Measurements from ENCODE around the gene TECPR1. TPM values are rescaled to one million over a fixed set of nuclear protein-coding genes. Genes with fewer than 3 reads are reported as not detected.

Gene TECPR1
- total RNA-seq, 1 donor from 2014 or later, result 44.0 TPM

DNA sequence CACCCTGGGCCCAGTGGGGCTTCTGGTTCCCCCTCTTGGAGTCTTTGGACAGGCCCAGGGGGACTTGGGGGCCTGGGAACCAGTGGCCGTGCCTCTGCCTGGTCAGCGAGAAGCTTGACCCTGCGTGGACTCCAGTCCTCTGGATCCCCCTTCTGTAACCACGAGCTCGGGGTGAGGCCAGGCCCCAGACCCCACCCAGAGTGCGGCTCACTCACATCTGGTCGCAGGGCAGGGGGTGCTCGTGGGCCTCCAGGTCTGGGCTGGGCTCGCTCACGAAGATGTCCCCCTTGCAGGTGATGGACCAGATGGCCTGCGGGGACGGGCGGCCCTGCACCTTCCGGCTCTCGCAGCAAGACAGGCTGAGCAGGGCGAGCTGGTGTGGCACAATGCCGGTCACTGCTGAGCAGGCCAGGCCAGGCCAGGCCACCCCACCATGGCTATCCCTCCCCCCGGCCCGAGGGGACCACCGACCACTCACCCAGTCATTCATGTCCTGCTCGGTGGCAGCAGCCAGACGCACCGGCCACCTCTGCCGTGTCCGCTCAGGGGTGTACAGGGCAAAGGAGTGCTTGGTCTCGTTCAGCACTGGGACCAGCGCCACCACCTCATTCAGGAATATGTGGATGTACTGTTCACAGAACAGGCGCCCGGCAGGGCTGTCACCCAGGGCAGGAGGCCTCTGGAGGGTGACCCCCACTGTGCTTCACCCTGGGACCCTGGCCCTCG, 21.1 kb downstream of the TECPR1 start:
- no peak overlapping the region for H3K4me3 ChIP-seq (ENCODE audit: low read depth, low read length)
- no peak for DNase-seq (ENCODE audit: low read depth)
- TF ChIP-seq, protein P1, sequence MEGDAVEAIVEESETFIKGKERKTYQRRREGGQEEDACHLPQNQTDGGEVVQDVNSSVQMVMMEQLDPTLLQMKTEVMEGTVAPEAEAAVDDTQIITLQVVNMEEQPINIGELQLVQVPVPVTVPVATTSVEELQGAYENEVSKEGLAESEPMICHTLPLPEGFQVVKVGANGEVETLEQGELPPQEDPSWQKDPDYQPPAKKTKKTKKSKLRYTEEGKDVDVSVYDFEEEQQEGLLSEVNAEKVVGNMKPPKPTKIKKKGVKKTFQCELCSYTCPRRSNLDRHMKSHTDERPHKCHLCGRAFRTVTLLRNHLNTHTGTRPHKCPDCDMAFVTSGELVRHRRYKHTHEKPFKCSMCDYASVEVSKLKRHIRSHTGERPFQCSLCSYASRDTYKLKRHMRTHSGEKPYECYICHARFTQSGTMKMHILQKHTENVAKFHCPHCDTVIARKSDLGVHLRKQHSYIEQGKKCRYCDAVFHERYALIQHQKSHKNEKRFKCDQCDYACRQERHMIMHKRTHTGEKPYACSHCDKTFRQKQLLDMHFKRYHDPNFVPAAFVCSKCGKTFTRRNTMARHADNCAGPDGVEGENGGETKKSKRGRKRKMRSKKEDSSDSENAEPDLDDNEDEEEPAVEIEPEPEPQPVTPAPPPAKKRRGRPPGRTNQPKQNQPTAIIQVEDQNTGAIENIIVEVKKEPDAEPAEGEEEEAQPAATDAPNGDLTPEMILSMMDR (IDR thresholded peaks at IDR 0.05; ENCODE audit: insufficient read depth, low read length, poor library complexity, severe bottlenecking), result no peak
- no peaks in the 10 kb centered on the region for H3K27me3 ChIP-seq (ENCODE audit: control insufficient read depth, insufficient read depth, low read length)
- H3K36me3 ChIP-seq (ENCODE audit: control insufficient read depth, insufficient read depth, low read length), result no peaks in the 10 kb centered on the region

DNA sequence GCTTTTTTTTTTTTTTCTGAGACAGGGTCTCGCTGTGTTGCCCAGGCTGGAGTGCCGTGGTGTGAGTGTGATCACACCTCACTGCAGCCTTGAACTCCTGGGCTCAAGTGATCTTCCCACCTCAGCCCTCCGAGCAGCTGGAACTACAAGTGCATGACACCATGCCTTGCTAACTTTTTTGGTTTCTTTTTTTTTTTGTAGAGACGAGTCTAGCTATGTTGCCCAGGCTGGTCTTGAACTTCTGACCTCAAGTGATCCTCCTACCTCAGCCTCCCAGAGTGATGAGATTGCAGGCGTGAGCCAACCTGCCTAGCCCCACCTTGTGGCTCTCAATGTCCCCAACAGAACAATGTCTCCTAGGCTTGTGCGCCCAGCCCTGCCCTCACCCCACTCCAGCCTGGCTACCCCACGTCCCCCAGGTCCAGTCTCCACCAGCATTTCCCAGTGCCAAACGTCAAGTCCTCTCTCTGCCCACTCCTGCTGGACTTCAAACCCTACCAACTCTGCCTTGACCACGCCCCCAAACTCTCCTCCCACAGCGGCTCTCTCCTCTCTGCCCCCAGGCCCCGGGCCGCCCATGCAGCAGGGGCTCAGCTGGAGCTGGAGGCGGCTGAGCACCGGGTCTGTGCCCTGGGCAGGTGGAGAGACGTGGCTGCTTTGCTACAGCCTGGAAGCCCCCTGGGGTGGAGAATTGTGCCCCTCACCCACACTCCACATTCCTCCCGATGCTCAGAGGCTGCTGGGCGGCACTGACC, 21.9 kb downstream of the TECPR1 start:
- TF ChIP-seq, protein P1 (IDR thresholded peaks at IDR 0.05; ENCODE audit: insufficient read depth, low read length, poor library complexity, severe bottlenecking), result no peak
- Histone ChIP-seq H3K4me3 (ENCODE audit: low read depth, low read length) (no peak overlapping the region), H3K36me3 (ENCODE audit: control insufficient read depth, insufficient read depth, low read length) (no peaks in the 10 kb centered on the region), H3K27me3 (ENCODE audit: control insufficient read depth, insufficient read depth, low read length) (no peaks in the 10 kb centered on the region)
- no peak for DNase-seq (ENCODE audit: low read depth)

DNA sequence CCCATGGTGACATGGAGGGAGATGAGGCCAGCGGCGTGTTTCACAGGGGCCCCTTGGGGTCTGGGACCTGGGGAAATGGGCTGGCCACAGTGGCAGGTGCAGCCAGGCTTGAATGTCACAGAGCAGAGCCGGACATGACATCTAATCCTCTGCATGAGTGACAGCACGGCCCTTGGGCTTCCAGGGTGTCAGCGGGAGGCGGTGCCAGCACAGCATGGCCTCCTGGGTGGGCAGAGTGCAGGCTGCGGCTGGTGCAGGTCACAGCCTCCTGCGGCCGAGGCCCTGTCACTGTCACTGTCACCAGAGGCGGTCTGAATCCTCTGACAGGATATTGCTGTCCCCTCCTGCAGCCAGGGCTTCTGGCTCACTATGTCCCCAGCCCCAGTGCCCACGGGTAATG, 22.6 kb downstream of the TECPR1 start:
- Histone ChIP-seq H3K27me3 (ENCODE audit: control insufficient read depth, insufficient read depth, low read length) (no peaks in the 10 kb centered on the region), H3K4me3 (ENCODE audit: low read depth, low read length) (no peak overlapping the region), H3K36me3 (ENCODE audit: control insufficient read depth, insufficient read depth, low read length) (no peaks in the 10 kb centered on the region)
- no peak for DNase-seq (ENCODE audit: low read depth)
- TF ChIP-seq, protein P1 (IDR thresholded peaks at IDR 0.05; ENCODE audit: insufficient read depth, low read length, poor library complexity, severe bottlenecking), result no peak

DNA sequence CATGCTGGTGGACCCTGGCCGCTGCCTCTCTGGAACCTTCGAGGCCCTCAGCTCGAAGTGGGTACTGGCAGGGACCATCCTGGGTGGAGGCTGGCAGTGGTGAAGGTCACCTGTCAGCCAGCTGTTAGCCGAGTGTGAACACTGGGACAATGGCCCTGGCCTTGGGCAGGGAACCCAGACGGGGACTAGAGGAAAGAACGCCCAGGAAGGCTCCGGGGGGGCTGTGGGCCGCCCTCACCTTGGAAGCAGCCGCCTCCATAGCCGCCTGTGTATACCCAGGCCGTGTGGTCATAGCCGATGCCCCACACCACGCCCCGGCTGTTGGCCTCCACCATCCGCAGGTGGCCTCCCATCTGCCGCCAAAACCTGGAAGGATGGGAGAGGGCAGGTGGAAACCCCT, 23.2 kb downstream of the TECPR1 start:
- no peak for DNase-seq (ENCODE audit: low read depth)
- TF ChIP-seq, protein P1 (IDR thresholded peaks at IDR 0.05; ENCODE audit: insufficient read depth, low read length, poor library complexity, severe bottlenecking), result no peak
- no peaks in the 10 kb centered on the region for H3K36me3 ChIP-seq (ENCODE audit: control insufficient read depth, insufficient read depth, low read length)
- no peak overlapping the region for H3K4me3 ChIP-seq (ENCODE audit: low read depth, low read length)
- H3K27me3 ChIP-seq (ENCODE audit: control insufficient read depth, insufficient read depth, low read length), result no peaks in the 10 kb centered on the region

DNA sequence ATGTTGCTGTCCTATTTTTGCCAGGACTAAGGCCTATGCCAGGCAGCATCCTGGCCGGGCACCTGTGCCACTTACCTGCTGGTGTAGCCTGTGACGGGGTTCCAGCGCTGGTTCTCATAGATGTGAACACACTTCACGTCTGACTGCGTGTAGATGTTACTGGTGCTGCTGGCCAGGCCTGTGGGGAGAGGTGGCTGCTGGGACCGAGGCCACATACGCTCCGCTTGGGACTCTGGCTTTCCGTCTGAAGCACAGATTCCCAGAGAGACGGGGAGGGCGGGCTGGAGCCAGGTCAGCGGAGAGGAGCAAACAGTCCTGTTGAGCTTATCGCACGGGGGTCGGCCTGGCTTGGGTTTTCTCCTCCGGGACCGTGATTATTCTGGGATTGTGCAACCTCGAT, 24.1 kb downstream of the TECPR1 start:
- TF ChIP-seq, protein P1 (IDR thresholded peaks at IDR 0.05; ENCODE audit: insufficient read depth, low read length, poor library complexity, severe bottlenecking), result no peak
- no peak for DNase-seq (ENCODE audit: low read depth)
- no peaks in the 10 kb centered on the region for H3K27me3 ChIP-seq (ENCODE audit: control insufficient read depth, insufficient read depth, low read length)
- H3K36me3 ChIP-seq (ENCODE audit: control insufficient read depth, insufficient read depth, low read length), result no peaks in the 10 kb centered on the region
- no peak overlapping the region for H3K4me3 ChIP-seq (ENCODE audit: low read depth, low read length)
